ENCODE data around the gene TRPV2. TPM values are rescaled to one million over a fixed set of nuclear protein-coding genes. Genes with fewer than 3 reads are reported as not detected.

Gene TRPV2, protein sequence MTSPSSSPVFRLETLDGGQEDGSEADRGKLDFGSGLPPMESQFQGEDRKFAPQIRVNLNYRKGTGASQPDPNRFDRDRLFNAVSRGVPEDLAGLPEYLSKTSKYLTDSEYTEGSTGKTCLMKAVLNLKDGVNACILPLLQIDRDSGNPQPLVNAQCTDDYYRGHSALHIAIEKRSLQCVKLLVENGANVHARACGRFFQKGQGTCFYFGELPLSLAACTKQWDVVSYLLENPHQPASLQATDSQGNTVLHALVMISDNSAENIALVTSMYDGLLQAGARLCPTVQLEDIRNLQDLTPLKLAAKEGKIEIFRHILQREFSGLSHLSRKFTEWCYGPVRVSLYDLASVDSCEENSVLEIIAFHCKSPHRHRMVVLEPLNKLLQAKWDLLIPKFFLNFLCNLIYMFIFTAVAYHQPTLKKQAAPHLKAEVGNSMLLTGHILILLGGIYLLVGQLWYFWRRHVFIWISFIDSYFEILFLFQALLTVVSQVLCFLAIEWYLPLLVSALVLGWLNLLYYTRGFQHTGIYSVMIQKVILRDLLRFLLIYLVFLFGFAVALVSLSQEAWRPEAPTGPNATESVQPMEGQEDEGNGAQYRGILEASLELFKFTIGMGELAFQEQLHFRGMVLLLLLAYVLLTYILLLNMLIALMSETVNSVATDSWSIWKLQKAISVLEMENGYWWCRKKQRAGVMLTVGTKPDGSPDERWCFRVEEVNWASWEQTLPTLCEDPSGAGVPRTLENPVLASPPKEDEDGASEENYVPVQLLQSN
- total RNA-seq (2022) (0.87 and 1.0 TPM in 2 replicates), Bru-seq, nascent RNA (percentile 16 among the genes with signal in this experiment), BruChase-seq, experiment 1, labeled RNA remaining after a 6-hour chase (percentile 13 among the genes with signal in this experiment), BruChase-seq, experiment 2, labeled RNA remaining after a 2-hour chase (percentile 12 among the genes with signal in this experiment)
- long read RNA-seq, partial matches to known transcripts = 0 of 1 reads
- long read RNA-seq, other reads (novel, unspliced or antisense) = 1 of 1 reads

- Mint-ChIP-seq H3K27me3 (ENCODE audit: unreplicated experiment) (no peaks in the 10 kb centered on the region), H3K36me3 (ENCODE audit: insufficient read depth, unreplicated experiment) (peaks cover 7% of the 10 kb centered on the region), H3K27ac (ENCODE audit: unreplicated experiment) (no peak within 1 kb of the TSS), H3K4me1 (ENCODE audit: low read depth, unreplicated experiment) (peaks cover 19% of the 10 kb centered on the region), H3K4me3 (ENCODE audit: low read depth, unreplicated experiment) (no peak within 1 kb of the TSS), H3K9me3 (ENCODE audit: low read depth, unreplicated experiment) (no peaks in the 10 kb centered on the region)
- CTCF ChIA-PET = interaction anchor here (1.6 kb wide), 1 partner anchor 52 kb away, joined by 6 read pairs; no protein-coding TSS in a partner anchor
- no peak for TF ChIP-seq CTCF (IDR thresholded peaks at IDR 0.05; ENCODE audit: unreplicated experiment)
- no TSS peak for BruUV-seq (replicated peaks)
- no peak for DNase-seq
- intact Hi-C loops (cut with micrococcal nuclease; ENCODE audit: unreplicated experiment) = no loop called here
Observed at GRCh38 chr17:16415031-16415924, at the start of gene TRPV2. Gene TRPV2, plus strand, starts transcription at chr17:16415571. Its CDS starts 2,098 bp downstream, at chr17:16417669.

- DNase-seq = no peak
- H3K9me3 Mint-ChIP-seq (ENCODE audit: low read depth, unreplicated experiment) = peaks cover 2% of the 10 kb centered on the region
- no peak overlapping the region for H3K27ac Mint-ChIP-seq (ENCODE audit: unreplicated experiment)
- BruUV-seq (replicated peaks) = no TSS peak
- intact Hi-C loops (cut with micrococcal nuclease; ENCODE audit: unreplicated experiment) = no loop called here
- no peak overlapping the region for H3K4me3 Mint-ChIP-seq (ENCODE audit: low read depth, unreplicated experiment)
- TF ChIP-seq CTCF (IDR thresholded peaks at IDR 0.05; ENCODE audit: unreplicated experiment) = no peak
- H3K27me3 Mint-ChIP-seq (ENCODE audit: unreplicated experiment) = no peaks in the 10 kb centered on the region
- H3K36me3 Mint-ChIP-seq (ENCODE audit: insufficient read depth, unreplicated experiment) = no peaks in the 10 kb centered on the region
- no peaks in the 10 kb centered on the region for H3K4me1 Mint-ChIP-seq (ENCODE audit: low read depth, unreplicated experiment)
- CTCF ChIA-PET = no interaction called here
Observed at GRCh38 chr17:16371742-16372141, 43.6 kb upstream of the TRPV2 start.

- Mint-ChIP-seq H3K4me3 (ENCODE audit: low read depth, unreplicated experiment) (no peak overlapping the region), H3K27ac (ENCODE audit: unreplicated experiment) (no peak overlapping the region), H3K4me1 (ENCODE audit: low read depth, unreplicated experiment) (peaks cover 12% of the 10 kb centered on the region), H3K27me3 (ENCODE audit: unreplicated experiment) (no peaks in the 10 kb centered on the region), H3K36me3 (ENCODE audit: insufficient read depth, unreplicated experiment) (no peaks in the 10 kb centered on the region), H3K9me3 (ENCODE audit: low read depth, unreplicated experiment) (peaks cover 2% of the 10 kb centered on the region)
- BruUV-seq (replicated peaks) = no TSS peak
- no peak for TF ChIP-seq CTCF (IDR thresholded peaks at IDR 0.05; ENCODE audit: unreplicated experiment)
- intact Hi-C loops (cut with micrococcal nuclease; ENCODE audit: unreplicated experiment) = no loop called here
- DNase-seq = no peak
- CTCF ChIA-PET = no interaction called here
Observed at GRCh38 chr17:16374146-16374938, 41.0 kb upstream of the TRPV2 start.

Data from Calu3 (cell line).